GM18858 (cell line): ENCODE measurements around the gene CKAP5.

Experiments
- ATAC-seq: cut with Tn5 transposase; IDR thresholded peaks from one replicate; pipeline ENCODE4 v1.9.1; 2021; ENCODE audit not compliant: unreplicated experiment

Gene CKAP5

DNA sequence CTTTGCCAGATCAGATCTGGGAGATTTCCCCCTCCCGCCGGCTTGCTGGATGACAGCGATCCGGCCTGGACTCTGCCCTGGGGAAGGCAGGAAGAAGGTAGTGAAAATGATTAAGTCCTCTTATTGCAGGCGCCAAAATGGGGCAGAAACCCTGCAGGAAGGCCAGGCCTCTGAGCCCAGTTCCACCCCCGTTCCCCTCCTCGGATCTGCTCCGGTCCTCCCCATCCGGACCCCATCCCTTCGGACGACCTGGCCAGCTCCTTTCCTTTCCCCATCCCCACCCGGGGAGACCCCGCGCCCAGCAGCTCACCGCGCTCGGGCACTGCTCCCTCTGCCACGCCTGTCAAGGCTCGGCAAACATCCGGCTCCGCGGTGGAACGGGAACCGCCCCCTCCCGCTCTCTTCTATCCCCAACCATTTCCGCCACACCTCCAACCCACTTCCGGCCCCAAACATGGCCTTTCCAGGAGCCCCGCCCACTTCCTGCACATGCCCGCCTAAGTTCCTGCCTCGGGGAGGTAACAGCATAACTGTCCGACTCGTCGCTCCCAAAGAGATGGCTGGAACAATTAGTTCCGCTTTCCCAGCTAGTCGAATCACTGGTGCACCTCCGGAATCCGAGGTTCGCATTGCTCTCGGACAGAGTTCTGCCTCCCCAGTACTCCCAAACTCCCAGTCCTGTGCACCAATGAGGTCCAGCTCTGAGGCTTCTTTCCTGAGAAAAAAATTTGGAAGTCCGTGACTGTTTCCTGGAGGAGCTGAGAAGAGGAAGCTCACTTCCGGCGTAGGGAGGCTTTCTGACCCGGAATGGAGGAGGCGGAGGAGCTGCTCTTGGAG, 145.6 kb downstream of the CKAP5 start, which contains the start of the genes ARHGAP1 and ZNF408:
TSS of gene ARHGAP1 (minus strand) at position 379 of the 837 bp plus-strand sequence. CDS start 4,512 bp downstream, outside the sequence.
TSS of gene ZNF408 (plus strand) at position 791 of the 837 bp plus-strand sequence. CDS start at position 808, 17 bp downstream.
- peak; percentile 82 for ATAC-seq

DNA sequence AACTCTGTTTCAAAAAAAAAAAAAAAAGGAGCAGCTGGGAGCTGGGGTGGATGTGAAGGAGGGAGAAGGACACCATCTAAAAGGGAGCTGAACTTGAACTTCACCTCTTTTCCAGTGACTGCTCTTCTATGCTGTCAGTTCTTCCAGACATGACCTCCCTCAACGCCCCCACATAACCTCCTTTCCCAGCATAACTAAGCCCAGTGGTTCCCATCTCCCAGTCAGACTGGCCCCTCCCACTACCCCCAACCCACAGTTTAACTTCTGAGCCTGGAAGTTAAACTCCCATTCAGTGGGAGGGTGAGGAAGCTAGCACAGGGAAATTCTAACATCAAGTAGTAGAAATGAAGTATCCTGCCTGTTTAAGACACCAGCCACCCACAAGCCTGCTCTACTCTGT, 147.5 kb downstream of the CKAP5 start:
- ATAC-seq, result no peak

DNA sequence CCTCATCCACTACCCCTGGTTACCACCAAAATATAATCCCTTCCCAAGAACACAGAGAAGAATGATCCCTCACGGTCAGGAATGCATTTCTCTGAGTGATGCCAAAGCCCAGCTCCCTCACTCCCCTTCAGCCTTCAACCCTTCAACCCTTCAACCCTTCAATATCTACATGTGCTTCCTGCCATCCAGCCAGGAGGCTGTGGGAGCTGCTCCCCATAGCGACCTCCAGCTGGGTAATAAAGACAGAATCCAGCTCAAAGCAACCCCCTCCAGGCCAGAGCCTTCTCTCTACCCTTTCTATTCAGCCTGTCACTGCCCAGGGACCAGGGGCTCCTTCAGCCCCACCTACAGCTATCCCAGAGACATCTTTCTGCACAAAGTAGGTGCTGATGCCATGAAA, 148.4 kb downstream of the CKAP5 start:
- no peak for ATAC-seq

DNA sequence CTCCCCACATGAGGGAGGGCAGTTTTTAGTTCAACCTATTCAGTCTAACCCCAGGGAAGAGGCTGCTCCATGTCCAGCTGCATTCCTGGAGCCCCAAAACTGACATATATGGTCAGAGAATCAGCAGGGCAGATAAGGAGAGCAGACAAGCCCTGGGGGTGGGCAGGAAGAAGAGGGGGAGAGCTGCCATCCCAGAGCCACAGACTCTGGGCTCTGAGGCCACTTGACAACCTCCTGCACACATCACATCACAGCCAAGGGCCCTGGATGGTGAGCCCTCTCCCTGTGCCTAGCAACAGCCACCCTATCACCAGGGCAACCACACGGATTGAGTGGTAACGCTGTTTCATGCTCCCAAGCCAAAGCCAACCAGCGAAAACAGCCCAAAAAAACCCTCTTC, 148.8 kb downstream of the CKAP5 start:
- ATAC-seq, result no peak

DNA sequence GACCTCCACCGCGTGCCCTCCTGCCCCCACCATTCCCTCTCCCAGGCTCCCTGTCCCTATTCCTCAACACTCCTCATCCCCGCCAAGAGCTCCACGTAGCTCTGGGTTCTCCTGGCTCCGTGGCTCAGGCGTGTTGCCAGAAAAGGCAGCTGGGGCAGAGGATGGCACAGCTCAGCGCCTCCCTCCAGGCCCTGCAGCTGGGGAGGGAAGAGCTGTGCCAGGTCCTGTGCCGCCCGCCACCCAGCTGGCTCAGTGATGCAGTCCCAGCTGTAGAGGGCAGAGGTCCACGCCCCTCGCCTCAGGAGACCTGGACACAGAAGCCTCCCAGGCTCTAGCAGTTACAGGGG, 149.9 kb downstream of the CKAP5 start:
- ATAC-seq, result no peak

DNA sequence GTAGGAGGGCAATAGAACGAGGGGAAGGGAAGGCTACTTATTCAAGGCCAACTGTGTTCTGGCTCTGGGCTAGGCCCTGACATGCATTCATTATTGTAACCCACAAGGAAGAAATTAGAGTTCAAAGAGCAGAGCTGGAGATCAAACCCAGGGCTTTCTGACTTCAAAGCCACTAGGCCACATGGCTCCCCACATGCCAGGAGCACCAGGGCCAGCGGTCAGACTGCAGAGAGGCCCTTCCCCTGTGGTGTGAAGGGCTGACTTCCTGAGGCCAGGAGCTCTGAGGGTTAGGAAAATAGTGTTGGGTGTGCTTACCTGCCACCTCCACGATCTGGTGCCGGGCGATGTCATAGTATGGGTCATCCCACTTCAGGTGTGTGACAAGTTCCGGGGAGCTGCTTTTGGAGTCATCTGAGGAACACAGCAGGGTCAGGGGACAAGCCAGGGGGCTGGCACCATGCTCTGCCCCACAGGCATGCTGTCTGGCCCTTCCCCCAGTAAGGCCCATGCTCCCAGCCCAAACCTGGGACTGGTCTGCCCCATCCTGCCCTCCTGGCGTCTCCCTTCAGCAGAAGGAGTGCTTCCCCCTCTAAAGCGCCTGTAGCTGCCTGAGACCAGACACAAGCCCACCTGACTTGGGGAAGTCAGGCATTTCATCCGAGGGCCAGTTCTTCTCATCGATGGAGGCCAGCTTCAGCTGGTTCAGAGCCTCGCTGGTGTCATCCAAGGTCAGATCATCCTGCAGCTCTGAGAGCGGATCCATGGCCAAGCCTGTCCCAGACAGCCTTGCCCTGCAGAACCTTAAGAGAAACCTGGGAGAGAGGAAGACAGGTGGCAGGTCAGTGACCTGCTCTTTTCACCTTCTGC, 150.5 kb downstream of the CKAP5 start:
- ATAC-seq, result no peak

DNA sequence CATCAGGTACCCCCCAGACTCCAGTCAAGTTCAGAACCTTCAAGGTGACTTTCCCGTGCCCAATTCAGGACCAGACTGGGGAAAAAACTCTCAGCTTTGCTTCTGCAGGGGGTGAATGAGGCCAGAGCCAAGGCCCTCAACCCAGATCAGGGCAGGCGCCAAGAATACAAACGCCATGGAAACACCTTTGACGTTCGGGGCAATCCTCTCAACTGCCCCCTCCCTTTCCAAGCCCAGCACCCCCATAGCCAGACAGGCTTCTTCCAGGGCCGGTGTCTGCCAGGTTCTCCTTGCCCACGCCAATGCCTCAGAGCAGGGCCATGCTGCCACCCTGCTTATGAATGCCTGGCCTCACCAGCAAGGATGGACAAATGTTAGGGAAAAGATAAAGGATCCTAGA, 151.5 kb downstream of the CKAP5 start:
- no peak for ATAC-seq

DNA sequence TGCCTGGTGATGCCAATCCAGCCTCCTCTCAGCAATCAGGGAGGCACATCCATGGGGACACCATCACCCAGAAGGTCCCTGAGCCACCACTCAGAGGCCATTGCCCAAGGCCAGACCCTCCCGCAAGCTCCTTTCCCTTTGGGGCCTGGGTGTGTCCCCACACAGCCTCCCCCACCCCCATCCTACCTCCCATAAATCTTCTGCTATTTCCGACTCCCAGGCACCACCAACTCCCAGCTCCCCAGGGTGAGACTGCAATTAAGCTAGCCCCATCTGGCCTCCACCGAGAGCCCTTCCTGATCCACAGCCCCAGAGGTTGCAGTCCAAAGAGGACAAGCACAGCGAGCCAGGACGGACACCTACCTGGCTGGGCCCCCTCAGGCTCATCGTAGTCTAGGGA, 152.0 kb downstream of the CKAP5 start:
- no peak for ATAC-seq

DNA sequence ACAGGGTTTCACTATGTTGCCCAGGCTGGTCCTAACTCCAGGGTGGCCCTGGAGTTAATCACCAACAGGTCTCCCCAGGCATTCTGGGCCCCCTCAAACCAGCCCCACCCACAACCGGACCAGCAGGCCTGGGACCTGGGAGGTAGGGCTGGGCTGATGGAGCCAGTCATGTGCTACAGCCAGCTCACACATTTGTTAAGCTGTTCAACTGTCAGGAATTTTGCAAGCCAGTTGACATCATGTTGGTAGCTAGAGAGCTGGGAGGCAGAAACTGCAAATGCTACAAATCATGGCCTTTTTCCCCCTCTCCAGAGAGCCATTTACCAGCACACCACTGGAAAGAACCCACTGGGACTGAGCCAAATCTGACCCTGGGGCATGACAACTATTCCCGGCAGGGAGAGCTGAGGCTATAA, 152.5 kb downstream of the CKAP5 start:
- no peak for ATAC-seq
